Kidney (tissue), 14 donors: ENCODE data around the gene PKD1. TPM values are rescaled to one million over a fixed set of nuclear protein-coding genes. Genes with fewer than 3 reads are reported as not detected.
A peak's percentile ranks its signal among the peaks of the same experiment; 100 is the strongest.

Experiments used
- DNase-seq, 5 donors: peaks; one replicate each; pipeline ENCODE4 v3.0.0-alpha.2; 2013 to 2020
- FAIRE-seq: peaks from 2 replicates; lab custom pipeline; 2012; peaks lifted over from hg19 to GRCh38; lab: Jason Lieb, UNC
- H3K27ac ChIP-seq, 2 donors: one replicate each; pipeline ENCODE4 v1.7.0; 2013; ENCODE audit warnings: low read depth in 2 of 2, low read length in 2 of 2, inconsistent platforms in 1 of 2
- H3K27me3 ChIP-seq: one replicate; pipeline ENCODE4 v1.7.1; 2013; ENCODE audit warnings: low read length, inconsistent platforms; ENCODE audit not compliant: control insufficient read depth, insufficient read depth
- H3K36me3 ChIP-seq, 3 donors: one replicate each; pipeline versions ENCODE4 v1.7.0 to v1.7.1; 2013; ENCODE audit warnings: low read length in 3 of 3, control low read depth in 1 of 3, inconsistent platforms in 1 of 3; ENCODE audit not compliant: insufficient read depth in 3 of 3, control insufficient read depth in 2 of 3
- H3K4me1 ChIP-seq, 3 donors: one replicate each; pipeline versions ENCODE4 v1.7.0 to v1.7.1; 2013; ENCODE audit warnings: low read length in 3 of 3, inconsistent platforms in 1 of 3, low read depth in 1 of 3; ENCODE audit not compliant: control insufficient read depth in 2 of 3, insufficient read depth in 2 of 3
- H3K4me3 ChIP-seq, 3 donors: one replicate each; pipeline versions ENCODE4 v1.7.0 to v1.8.1; 2013; ENCODE audit warnings: low read length in 3 of 3, control low read depth in 1 of 3, inconsistent platforms in 1 of 3
- H3K9ac ChIP-seq, 3 donors: one replicate each; pipeline versions ENCODE4 v1.7.0 to v1.7.1; 2013; ENCODE audit warnings: low read length in 3 of 3, control low read depth in 1 of 3, inconsistent platforms in 1 of 3
- H3K9me3 ChIP-seq, 3 donors: one replicate each; pipeline versions ENCODE4 v1.7.0 to v1.7.1; 2013; ENCODE audit warnings: low read length in 3 of 3, control low read depth in 1 of 3, inconsistent platforms in 1 of 3; ENCODE audit not compliant: control insufficient read depth in 2 of 3, insufficient read depth in 1 of 3
- intact Hi-C: fragments of 100-400 bp; cut with DNase I; formaldehyde crosslinking; loops from one replicate; pipeline ENCODE4 v1.11.1; 2022
- polyA plus RNA-seq: library from polyadenylated mRNA; stranded (reverse); fragments of 350-450 nt; fragmentation: Illumina TruSeq; extraction: RNeasy Lipid Tissue Mini Kit (QIAGEN cat#74804); gene quantifications from one replicate; pipeline ENCODE4 v1.2.3, GENCODE V29; 2014; ENCODE audit warnings: low read depth, low replicate concordance; ENCODE audit not compliant: insufficient read depth
- total RNA-seq: library from RNA; stranded (reverse); fragmentation: NEBNext Ultra II Directional; extraction: Animal tissue kit (Norgen Biotek cat#: 25700); gene quantifications from one replicate; pipeline ENCODE4 v1.2.1, GENCODE V29; 2021
- TF ChIP-seq, protein P1 (sequence below): IDR thresholded peaks from 3 replicates; pipeline ENCODE4 v1.5.1; 2012; ENCODE audit warnings: mild to moderate bottlenecking, moderate library complexity, borderline replicate concordance; ENCODE audit not compliant: insufficient read depth; ENCODE audit errors: extremely low read depth
- donor health status: control.
- donor health status: control.
- donor health status: control.
- donor health status: control.
- donor health status: control.
- donor health status: DM: yes; HTN: yes; CAD: no.
- donor health status: Normal renal cell carcinoma (clear cell type).

Gene PKD1
- total and polyA plus RNA-seq, 2 donors from 2014 or later: 16.2 to 88.3 TPM

DNA sequence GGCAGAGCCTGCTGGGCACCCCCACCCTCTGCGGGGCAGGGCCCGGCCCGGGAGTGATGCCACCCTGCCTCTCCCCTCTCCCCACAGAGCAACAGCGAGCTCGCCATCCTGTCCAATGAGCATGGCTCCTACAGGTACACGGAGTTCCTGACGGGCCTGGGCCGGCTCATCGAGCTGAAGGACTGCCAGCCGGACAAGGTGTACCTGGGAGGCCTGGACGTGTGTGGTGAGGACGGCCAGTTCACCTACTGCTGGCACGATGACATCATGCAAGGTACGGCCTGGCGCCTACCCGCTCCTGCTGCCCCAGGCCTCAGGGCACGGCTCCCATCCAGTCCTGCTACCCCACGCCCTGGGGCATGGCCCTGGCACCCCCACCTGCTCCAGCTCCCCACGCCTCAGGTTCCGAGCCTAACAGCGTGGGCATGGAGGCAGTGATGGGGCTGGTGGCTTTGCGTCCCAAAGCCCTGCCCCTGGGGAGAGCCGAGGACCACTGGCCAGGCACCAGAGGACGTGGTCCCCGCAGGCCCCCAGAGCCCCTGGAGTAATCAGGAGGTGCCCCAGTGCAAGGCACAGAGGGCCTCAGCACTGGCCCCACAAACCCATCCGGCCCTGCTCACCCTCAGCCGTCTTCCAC is 49.5 kb downstream of the PKD1 start:
- H3K27me3 ChIP-seq: no peaks in the 10 kb centered on the region
- TF ChIP-seq, protein P1, sequence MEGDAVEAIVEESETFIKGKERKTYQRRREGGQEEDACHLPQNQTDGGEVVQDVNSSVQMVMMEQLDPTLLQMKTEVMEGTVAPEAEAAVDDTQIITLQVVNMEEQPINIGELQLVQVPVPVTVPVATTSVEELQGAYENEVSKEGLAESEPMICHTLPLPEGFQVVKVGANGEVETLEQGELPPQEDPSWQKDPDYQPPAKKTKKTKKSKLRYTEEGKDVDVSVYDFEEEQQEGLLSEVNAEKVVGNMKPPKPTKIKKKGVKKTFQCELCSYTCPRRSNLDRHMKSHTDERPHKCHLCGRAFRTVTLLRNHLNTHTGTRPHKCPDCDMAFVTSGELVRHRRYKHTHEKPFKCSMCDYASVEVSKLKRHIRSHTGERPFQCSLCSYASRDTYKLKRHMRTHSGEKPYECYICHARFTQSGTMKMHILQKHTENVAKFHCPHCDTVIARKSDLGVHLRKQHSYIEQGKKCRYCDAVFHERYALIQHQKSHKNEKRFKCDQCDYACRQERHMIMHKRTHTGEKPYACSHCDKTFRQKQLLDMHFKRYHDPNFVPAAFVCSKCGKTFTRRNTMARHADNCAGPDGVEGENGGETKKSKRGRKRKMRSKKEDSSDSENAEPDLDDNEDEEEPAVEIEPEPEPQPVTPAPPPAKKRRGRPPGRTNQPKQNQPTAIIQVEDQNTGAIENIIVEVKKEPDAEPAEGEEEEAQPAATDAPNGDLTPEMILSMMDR: no peak
- FAIRE-seq (no peak), DNase-seq (no peak)
- H3K4me3 ChIP-seq: no peak overlapping the region
- intact Hi-C loops: no loop called here
- no peak overlapping the region for H3K27ac ChIP-seq
- H3K4me1 ChIP-seq: peaks cover 0 to 35% (median 0%) of the 10 kb centered on the region in 3 donors
- H3K9ac ChIP-seq: no peak overlapping the region
- H3K9me3 ChIP-seq: no peaks in the 10 kb centered on the region
- peaks cover 0 to 7% (median 4%) of the 10 kb centered on the region in 3 donors for H3K36me3 ChIP-seq

DNA sequence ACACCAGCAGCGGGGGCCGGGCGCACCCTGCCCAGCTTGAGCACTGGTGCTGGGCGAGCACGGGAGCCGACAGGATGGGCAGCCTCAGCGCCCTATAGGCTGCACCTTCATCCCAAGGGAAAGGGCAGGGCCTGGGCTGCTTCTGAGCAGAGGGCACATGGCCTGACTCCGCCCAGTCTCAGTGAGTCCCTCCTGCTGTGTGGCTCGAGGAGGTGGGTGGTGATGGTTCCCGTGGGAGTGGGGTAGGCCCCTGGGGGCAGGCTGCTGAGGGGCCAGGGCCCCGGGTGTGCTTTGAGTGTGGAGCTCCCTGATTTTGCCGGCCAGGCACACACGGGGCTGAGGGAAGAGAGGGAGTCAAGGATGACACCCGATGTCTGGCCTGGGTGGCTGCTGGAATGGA is 50.0 kb downstream of the PKD1 start:
- DNase-seq (peak in 1 of 5 donors; percentile 44), FAIRE-seq (no peak)
- intact Hi-C loops: no loop called here
- no peak overlapping the region for H3K27ac ChIP-seq
- peaks cover 0 to 35% (median 0%) of the 10 kb centered on the region in 3 donors for H3K4me1 ChIP-seq
- H3K27me3 ChIP-seq: no peaks in the 10 kb centered on the region
- H3K9ac ChIP-seq: no peak overlapping the region
- H3K36me3 ChIP-seq: peaks cover 0 to 7% (median 4%) of the 10 kb centered on the region in 3 donors
- TF ChIP-seq, protein P1: no peak
- H3K9me3 ChIP-seq: no peaks in the 10 kb centered on the region
- no peak overlapping the region for H3K4me3 ChIP-seq

DNA sequence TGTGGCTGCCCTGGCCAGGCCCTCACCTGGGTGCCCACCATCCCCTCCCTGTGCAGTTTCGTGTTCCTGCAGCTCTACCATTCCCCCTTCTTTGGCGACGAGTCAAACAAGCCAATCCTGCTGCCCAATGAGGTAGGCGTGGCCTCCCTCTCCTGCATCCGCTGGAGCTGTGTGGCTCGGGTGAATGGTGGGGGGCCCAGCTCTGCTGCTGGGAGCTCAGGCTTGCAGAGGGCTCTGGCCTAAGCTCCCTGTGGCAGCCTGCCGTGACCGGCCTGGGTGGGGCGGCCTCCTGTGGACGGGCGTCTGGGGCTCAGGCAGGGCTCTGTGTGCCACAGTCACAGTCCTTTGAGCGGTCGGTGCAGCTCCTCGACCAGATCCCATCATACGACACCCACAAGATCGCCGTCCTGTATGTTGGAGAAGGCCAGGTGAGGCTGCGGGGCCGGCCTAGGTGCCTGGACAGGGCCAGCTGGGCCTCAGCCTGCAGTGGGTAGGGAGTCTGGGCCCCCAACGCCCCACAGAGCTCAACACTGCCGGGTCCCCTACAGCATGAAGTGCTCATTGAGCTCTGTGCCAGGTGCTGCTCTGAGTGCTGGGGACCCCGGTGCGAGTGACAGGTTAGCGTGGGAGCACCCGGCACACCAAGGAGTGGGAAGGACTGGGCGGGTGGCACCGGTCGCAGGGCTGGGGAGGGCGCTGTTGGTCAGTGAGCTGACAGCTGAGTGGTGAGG is 50.6 kb downstream of the PKD1 start:
- DNase-seq: peak in 1 of 5 donors; percentile 40
- H3K27me3 ChIP-seq: no peaks in the 10 kb centered on the region
- H3K9ac ChIP-seq: no peak overlapping the region
- intact Hi-C loops: no loop called here
- H3K4me1 ChIP-seq: peaks cover 0 to 34% (median 0%) of the 10 kb centered on the region in 3 donors
- no peaks in the 10 kb centered on the region for H3K9me3 ChIP-seq
- FAIRE-seq: no peak
- TF ChIP-seq, protein P1: no peak
- H3K36me3 ChIP-seq: peaks cover 0 to 7% (median 4%) of the 10 kb centered on the region in 3 donors
- no peak overlapping the region for H3K27ac ChIP-seq
- no peak overlapping the region for H3K4me3 ChIP-seq
